ENCODE measurements around the gene RAP1GAP.

GRCh38 chr1:21651214-21652042 lies 17.7 kb downstream of the RAP1GAP start:
- TF ChIP-seq ZFP36L2 (CRISPR knock-in tag; IDR thresholded peaks at IDR 0.05) = no peak
- TF ChIP-seq E2F5 (CRISPR knock-in tag; conservative IDR thresholded peaks at IDR 0.05) = no peak
- TF ChIP-seq AGO1 (IDR thresholded peaks at IDR 0.05; ENCODE audit: low read depth, low read length, poor library complexity, severe bottlenecking) = no peak
- TF ChIP-seq KLF12 (CRISPR knock-in tag; IDR thresholded peaks at IDR 0.05; ENCODE audit: borderline replicate concordance) = no peak
- TF ChIP-seq SMARCC2 (IDR thresholded peaks at IDR 0.05) = no peak

Data from HepG2 (cell line).